ENCODE measurements around the gene SRGAP1. TPM values are rescaled to one million over a fixed set of nuclear protein-coding genes. Genes with fewer than 3 reads are reported as not detected.

Gene SRGAP1
- total and polyA plus RNA-seq, 8 donors: 9.6 to 15.6 (median 11.7) TPM

GRCh38 chr12:63998584-63998983 lies 154.1 kb downstream of the SRGAP1 start:
- Histone ChIP-seq H3K4me1 (no peaks in the 10 kb centered on the region), H3K36me3 (no peaks in the 10 kb centered on the region), H3K27me3 (no peaks in the 10 kb centered on the region), H3K4me3 (no peak overlapping the region), H3K27ac (no peak overlapping the region), H3K9me3 (peaks cover 0 to 2% of the 10 kb centered on the region in 2 donors)
- DNase-seq: no peak
- TF ChIP-seq, protein P1, sequence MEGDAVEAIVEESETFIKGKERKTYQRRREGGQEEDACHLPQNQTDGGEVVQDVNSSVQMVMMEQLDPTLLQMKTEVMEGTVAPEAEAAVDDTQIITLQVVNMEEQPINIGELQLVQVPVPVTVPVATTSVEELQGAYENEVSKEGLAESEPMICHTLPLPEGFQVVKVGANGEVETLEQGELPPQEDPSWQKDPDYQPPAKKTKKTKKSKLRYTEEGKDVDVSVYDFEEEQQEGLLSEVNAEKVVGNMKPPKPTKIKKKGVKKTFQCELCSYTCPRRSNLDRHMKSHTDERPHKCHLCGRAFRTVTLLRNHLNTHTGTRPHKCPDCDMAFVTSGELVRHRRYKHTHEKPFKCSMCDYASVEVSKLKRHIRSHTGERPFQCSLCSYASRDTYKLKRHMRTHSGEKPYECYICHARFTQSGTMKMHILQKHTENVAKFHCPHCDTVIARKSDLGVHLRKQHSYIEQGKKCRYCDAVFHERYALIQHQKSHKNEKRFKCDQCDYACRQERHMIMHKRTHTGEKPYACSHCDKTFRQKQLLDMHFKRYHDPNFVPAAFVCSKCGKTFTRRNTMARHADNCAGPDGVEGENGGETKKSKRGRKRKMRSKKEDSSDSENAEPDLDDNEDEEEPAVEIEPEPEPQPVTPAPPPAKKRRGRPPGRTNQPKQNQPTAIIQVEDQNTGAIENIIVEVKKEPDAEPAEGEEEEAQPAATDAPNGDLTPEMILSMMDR (IDR thresholded peaks at IDR 0.05): no peak
- ATAC-seq: no peak
- intact Hi-C loops (cut with DNase I): no loop called here

- no peak overlapping the region for H3K4me3 ChIP-seq
- no peak for ATAC-seq
- intact Hi-C loops (cut with DNase I): no loop called here
Observed at GRCh38 chr12:63999853-64000252, 155.4 kb downstream of the SRGAP1 start.

DNA sequence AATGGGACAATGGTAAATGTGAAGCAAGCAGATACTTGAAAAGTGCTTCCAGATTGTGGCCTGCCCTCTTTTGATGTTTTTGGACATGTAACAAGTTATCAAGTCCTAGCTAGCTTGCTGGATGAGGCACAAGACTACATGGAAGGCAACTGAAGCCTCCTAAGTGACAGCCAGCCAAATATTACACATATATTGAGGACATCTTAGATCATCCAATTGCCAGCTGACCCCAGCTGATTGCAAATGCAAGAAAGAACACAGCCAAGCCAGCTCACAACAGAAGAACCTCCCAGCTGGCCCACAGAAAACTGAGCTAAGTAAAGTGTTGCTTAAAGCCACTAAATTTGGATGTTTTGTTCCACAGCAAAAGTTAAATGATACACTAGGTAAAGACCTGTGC lies 156.9 kb downstream of the SRGAP1 start:
- no peak for ATAC-seq

More at GRCh38 chr12:63999853-64000252, 155.4 kb downstream of the SRGAP1 start:
- H3K27ac ChIP-seq: no peak overlapping the region
- TF ChIP-seq, protein P1 (IDR thresholded peaks at IDR 0.05): no peak
- H3K36me3 ChIP-seq: no peaks in the 10 kb centered on the region
- peaks cover 0 to 2% of the 10 kb centered on the region in 2 donors for H3K9me3 ChIP-seq
- no peaks in the 10 kb centered on the region for H3K4me1 ChIP-seq
- DNase-seq: no peak
- no peaks in the 10 kb centered on the region for H3K27me3 ChIP-seq

GRCh38 chr12:64004641-64005040 lies 160.1 kb downstream of the SRGAP1 start:
- intact Hi-C loops (cut with DNase I): no loop called here
- Histone ChIP-seq H3K9me3 (peaks cover 0 to 2% of the 10 kb centered on the region in 2 donors), H3K4me1 (no peaks in the 10 kb centered on the region), H3K27ac (no peak overlapping the region), H3K36me3 (no peaks in the 10 kb centered on the region), H3K4me3 (no peak overlapping the region), H3K27me3 (no peaks in the 10 kb centered on the region)
- ATAC-seq: no peak
- DNase-seq: no peak
- TF ChIP-seq, protein P1 (IDR thresholded peaks at IDR 0.05): no peak

More for the DNA sequence above, 156.9 kb downstream of the SRGAP1 start:
- DNase-seq: no peak
- intact Hi-C loops (cut with DNase I): no loop called here
- Histone ChIP-seq H3K9me3 (peaks cover 0 to 2% of the 10 kb centered on the region in 2 donors), H3K27ac (no peak overlapping the region), H3K36me3 (no peaks in the 10 kb centered on the region), H3K4me3 (no peak overlapping the region), H3K27me3 (no peaks in the 10 kb centered on the region), H3K4me1 (no peaks in the 10 kb centered on the region)
- TF ChIP-seq, protein P1 (IDR thresholded peaks at IDR 0.05): no peak

DNA sequence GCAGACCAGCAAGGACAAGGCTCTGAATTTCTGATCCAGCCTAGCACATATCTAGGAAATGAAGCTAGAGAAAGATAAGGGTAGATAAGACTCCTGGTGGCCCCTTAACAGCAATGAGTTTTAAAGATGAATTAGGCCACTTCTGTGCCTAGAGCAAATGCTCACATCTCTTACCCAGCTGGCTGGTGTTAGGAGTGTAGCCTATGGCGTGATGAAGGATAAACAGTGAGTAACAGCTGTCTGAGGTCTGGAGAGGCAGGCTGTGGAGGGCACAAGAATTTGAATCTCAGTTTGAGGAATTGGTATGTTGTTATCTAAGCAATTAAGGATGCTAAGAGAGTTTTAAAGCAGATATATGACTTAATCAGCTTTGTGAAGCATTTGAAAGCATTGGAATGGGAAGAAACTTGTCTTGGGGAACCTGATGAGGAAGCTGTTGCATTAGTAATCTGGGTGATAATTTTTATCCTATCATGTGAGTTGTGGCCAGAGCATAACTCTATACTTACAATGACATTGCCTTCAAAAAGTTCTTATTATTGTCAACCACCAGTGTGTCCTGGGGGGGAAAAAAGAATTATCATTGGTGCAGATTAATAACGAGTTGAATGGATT lies 161.8 kb downstream of the SRGAP1 start:
- no peak overlapping the region for H3K27ac ChIP-seq
- DNase-seq (no peak), ATAC-seq (no peak)
- no peaks in the 10 kb centered on the region for H3K4me1 ChIP-seq
- H3K27me3 ChIP-seq: no peaks in the 10 kb centered on the region
- TF ChIP-seq, protein P1 (IDR thresholded peaks at IDR 0.05): no peak
- H3K36me3 ChIP-seq: no peaks in the 10 kb centered on the region
- H3K4me3 ChIP-seq: no peak overlapping the region
- intact Hi-C loops (cut with DNase I): no loop called here
- peaks cover 0 to 2% of the 10 kb centered on the region in 2 donors for H3K9me3 ChIP-seq
